NCI-H1092 treated with DMSO at 0.1 percent for 48 hours (cell line): ENCODE data around the gene BTG2.

ENCODE experiments used
- DNase-seq: peaks from one replicate; lab custom pipeline; 2025; lab: John Stamatoyannopoulos, UW

Gene BTG2

GRCh38 chr1:203342192-203342940 is 37.0 kb downstream of the BTG2 start:
- DNase-seq: peak; percentile 72

GRCh38 chr1:203343956-203344754 is 38.8 kb downstream of the BTG2 start:
- DNase-seq: no peak

DNA sequence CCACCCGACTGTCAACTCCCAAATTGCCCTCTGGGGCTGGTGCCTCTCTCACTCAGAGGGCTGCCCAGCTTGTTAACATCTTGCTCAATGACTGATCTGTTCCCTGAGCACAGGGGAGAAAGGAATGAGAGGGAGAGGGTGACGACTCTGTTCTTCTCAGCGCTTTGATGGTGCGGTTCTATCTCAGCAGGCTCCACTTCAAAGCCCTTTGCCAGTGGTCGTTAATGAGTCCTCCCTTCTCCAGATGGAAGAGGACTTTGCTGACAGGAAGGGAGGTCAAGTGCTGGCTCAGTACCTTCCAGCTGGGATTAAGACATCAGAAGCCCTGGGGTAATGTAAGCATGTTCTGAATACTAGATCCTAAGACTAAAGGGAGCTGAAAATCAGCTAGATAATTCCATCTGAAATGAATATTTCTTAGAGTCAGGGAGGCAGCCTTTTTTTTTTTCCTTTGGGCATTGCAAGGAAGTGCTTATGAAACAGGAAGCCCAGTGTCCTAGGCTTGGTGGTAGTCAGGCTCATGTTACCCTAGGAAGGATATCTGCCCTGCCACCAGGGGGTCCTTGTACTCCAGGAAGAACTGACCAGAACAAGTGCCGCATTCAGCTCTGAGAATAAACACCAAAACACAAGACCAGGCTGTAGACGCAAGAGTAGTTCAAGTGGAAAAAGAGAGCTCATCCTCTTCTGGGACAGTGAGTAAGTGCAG is 40.9 kb downstream of the BTG2 start:
- peak; percentile 47 for DNase-seq

DNA sequence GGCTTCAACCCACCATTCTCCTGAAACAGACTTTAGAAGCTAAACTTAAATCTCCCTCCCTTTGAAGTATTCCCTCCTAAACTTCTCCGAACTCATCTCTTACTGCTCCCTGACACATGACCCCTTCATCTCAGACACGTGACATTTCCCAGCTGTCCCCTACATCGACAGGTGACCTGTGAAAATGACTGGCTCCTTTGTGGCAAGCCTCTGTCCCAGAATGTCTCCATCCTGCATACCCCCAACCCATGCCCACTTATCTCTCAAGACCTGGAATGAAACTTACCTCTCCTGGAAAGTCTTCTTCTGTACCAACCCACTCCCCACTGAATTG is 41.4 kb downstream of the BTG2 start:
- no peak for DNase-seq

DNA sequence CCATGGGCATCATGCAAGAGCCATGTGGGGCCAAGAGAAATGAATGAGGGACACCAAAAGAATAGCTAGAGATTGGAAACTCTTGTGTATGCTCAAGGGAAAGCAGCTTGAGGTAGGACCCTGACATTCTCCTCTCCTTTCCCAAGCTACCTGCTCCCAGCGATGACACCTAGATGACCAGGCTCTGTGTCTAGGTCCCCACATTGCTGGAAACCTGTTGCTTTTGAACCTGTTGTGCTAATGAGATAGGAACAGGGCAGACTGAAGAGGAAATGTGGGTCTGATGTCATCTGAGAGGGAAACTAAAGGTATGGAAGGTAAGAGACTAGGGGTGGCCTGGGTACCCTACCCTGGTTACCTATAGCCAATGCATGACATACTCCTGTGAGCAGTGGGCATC is 43.8 kb downstream of the BTG2 start:
- no peak for DNase-seq

DNA sequence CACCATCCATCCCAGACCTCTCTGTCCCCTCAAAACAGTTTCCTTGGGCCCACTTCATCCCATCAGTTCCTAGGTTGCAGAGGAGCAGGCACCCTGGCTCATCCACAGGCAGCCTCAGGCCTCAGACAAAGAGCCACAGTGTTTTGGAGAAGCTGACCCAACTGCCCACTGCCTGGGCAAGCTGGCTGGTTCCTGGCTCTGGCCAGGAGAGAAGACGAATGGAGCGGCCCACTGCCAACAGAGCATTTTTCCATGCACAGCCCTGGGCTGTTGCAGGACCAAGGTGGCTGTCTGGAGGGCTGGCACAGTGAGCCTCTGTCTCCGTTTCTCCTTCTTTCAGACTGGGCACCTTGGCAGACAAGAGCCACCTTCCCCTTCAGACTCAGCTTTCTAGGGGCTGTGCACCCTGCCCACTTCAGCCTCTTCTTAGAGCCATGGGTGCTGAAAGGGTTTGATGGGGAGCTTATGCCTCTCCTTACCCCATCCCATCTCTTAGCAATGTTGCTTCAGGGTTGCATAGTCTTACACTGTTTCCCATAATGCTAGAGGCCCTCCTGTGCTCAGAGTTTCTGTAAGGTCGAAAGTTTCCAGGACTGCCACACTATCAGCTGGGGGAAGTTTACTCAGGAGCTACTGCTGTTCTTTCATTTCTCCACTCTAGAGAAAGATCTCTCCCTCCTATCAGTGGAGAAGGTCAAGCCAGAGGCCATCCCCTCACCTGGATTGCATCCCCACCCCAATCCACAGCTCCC is 44.6 kb downstream of the BTG2 start:
- DNase-seq: no peak

GRCh38 chr1:203351037-203351625 is 45.8 kb downstream of the BTG2 start, which contains the start of gene FMOD:
Gene FMOD (minus strand): TSS chr1:203351122. CDS start chr1:203348270, 2,852 bp downstream.
- DNase-seq: peak; percentile 61

GRCh38 chr1:203353486-203353885 is 48.2 kb downstream of the BTG2 start:
- DNase-seq: no peak

- no peak for DNase-seq
Observed at GRCh38 chr1:203354246-203354645, 48.9 kb downstream of the BTG2 start.

DNA sequence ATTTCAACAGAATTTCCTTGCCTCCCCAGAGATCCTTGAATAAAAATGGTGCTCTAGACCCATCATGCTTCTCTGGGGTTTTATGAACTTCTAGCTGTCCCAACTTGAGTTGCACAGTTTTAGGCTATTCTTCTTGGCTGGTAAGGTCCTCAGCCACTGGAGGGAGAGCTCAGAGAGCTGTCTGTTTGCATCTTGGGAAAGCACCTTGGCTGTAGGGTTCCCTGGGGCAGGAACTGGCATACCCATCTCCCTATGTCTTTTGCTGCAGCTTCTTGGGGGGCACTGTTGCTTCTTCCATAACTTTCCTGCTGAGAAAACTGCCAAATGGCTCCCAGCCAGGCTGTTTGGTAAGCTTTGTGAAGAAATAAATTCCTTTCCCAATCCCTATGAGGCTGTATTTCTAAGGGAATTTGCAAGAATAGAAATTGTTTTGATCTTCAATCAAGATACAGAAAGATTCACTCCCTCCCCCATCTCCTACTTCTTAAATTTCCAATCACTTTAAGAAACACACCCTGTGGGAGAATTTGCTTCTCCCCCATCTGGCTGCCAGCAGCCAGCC is 53.8 kb downstream of the BTG2 start:
- DNase-seq: no peak
